ENCODE measurements around the gene SMCO3. TPM values are rescaled to one million over a fixed set of nuclear protein-coding genes. Genes with fewer than 3 reads are reported as not detected.
A peak's percentile ranks its signal among the peaks of the same experiment; 100 is the strongest.

SMCO3 gene
- total RNA-seq, 6 donors from 2014 or later: 0.33 to 3.1 (median 1.1) TPM

DNA sequence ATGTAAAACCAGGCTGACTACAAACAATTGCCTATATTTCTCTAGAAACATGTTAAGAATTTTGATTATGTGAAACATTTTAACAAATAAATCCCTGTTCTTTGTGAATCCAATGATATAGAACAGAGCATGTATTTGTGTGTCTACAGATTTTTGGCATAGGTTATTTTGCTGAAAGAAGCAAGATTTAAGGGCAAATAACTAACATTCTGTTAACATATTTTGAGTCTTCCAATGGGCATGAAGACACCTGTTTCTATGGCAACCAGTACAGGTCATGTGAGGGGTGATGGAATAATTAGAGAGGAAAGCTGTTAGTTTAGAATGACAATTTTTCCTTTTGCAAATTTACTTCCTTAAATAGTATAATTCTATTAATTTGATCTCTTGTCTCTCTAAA, 20.5 kb upstream of the SMCO3 start:
- Histone ChIP-seq H3K4me1 (peaks cover 0 to 10% (median 6%) of the 10 kb centered on the region in 4 donors), H3K4me3 (no peak overlapping the region), H3K27me3 (no peaks in the 10 kb centered on the region), H3K9me3 (no peaks in the 10 kb centered on the region), H3K36me3 (no peaks in the 10 kb centered on the region), H3K27ac (no peak overlapping the region)
- ATAC-seq (ENCODE audit: low FRiP score in 2 of 2) (no peak), DNase-seq (no peak)
- TF ChIP-seq EP300 (IDR thresholded peaks at IDR 0.05) (no peak), POLR2A (IDR thresholded peaks at IDR 0.05) (no peak), POLR2AphosphoS5 (IDR thresholded peaks at IDR 0.05) (no peak)
- TF ChIP-seq, protein P1, sequence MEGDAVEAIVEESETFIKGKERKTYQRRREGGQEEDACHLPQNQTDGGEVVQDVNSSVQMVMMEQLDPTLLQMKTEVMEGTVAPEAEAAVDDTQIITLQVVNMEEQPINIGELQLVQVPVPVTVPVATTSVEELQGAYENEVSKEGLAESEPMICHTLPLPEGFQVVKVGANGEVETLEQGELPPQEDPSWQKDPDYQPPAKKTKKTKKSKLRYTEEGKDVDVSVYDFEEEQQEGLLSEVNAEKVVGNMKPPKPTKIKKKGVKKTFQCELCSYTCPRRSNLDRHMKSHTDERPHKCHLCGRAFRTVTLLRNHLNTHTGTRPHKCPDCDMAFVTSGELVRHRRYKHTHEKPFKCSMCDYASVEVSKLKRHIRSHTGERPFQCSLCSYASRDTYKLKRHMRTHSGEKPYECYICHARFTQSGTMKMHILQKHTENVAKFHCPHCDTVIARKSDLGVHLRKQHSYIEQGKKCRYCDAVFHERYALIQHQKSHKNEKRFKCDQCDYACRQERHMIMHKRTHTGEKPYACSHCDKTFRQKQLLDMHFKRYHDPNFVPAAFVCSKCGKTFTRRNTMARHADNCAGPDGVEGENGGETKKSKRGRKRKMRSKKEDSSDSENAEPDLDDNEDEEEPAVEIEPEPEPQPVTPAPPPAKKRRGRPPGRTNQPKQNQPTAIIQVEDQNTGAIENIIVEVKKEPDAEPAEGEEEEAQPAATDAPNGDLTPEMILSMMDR (IDR thresholded peaks at IDR 0.05): no peak

DNA sequence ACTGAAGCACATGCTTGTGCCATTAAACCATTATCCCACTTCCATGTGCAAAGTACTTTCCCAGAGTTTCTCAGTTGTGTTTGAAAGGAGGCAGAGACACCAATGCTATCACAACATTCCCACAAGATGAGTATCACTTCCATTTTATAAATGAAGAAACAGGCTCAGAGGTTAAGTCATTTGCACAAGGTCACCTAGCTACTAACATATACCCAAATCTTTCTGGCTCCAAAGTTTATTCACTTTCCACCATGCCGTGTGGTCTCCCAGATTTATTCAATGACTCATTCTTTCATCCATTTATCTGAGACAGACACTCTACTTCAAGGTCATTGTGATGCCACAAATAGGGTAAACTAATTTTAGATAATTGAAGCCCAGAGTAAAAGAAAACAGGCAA, 20.0 kb upstream of the SMCO3 start:
- WGBS, 2 donors: 54 to 67% methylated on average over 1 of the region's 1 CpG

DNA sequence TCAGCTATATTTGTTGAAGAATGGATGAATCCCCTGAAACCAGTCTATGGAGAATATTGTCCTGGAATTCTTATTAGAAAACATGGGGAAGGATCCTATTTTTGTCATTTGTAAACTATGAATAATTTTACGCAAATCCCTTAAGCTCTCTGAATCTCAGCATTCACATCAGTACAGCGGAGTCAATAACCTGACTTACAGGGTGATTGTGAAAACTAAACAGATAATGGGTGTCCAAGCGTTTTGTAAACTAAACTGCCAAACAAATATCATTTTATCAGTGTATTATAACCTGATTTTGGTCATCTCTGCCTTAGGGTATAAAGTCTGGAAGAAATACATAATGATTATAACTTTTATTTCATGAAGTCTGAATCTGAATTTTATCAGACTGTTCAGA, 19.4 kb upstream of the SMCO3 start:
- H3K36me3 ChIP-seq: no peaks in the 10 kb centered on the region
- H3K4me1 ChIP-seq: peaks cover 0 to 10% (median 6%) of the 10 kb centered on the region in 4 donors
- no peak for ATAC-seq (ENCODE audit: low FRiP score in 2 of 2)
- TF ChIP-seq, protein P1 (IDR thresholded peaks at IDR 0.05): no peak
- TF ChIP-seq EP300 (IDR thresholded peaks at IDR 0.05) (no peak), POLR2AphosphoS5 (IDR thresholded peaks at IDR 0.05) (no peak), POLR2A (IDR thresholded peaks at IDR 0.05) (no peak)
- WGBS, 2 donors: 85% methylated on average over 3 of the region's 3 CpGs
- no peaks in the 10 kb centered on the region for H3K27me3 ChIP-seq
- H3K27ac ChIP-seq: no peak overlapping the region
- no peak for DNase-seq
- H3K4me3 ChIP-seq: no peak overlapping the region
- H3K9me3 ChIP-seq: no peaks in the 10 kb centered on the region

More for the DNA sequence above, 20.0 kb upstream of the SMCO3 start:
- TF ChIP-seq, protein P1 (IDR thresholded peaks at IDR 0.05): no peak
- TF ChIP-seq EP300 (IDR thresholded peaks at IDR 0.05) (no peak), POLR2AphosphoS5 (IDR thresholded peaks at IDR 0.05) (no peak), POLR2A (IDR thresholded peaks at IDR 0.05) (no peak)
- DNase-seq: no peak
- H3K27ac ChIP-seq: no peak overlapping the region
- peaks cover 0 to 10% (median 6%) of the 10 kb centered on the region in 4 donors for H3K4me1 ChIP-seq
- ATAC-seq (ENCODE audit: low FRiP score in 2 of 2): no peak
- no peaks in the 10 kb centered on the region for H3K9me3 ChIP-seq
- H3K36me3 ChIP-seq: no peaks in the 10 kb centered on the region
- no peak overlapping the region for H3K4me3 ChIP-seq
- no peaks in the 10 kb centered on the region for H3K27me3 ChIP-seq

DNA sequence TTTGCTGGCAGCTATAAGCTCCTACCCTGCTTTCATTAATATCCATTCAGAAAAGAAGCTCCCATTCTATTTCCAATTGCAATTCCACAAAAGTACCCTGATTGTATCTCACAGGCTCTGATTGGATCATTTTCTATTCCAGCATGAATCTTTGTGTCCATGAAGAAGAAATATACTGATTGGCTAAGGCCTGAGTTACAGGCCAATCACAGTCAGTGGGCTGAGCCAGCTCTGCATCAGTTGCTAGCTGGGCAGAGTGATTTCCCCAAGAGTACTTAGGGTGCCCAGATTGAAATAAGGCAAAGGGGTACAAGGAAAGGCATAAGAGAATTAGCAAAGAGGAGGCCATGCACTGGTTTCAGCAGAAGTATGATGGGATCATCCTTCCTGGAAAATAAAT, 14.9 kb upstream of the SMCO3 start:
- no peak for DNase-seq
- Histone ChIP-seq H3K4me3 (no peak overlapping the region), H3K27ac (no peak overlapping the region), H3K4me1 (no peaks in the 10 kb centered on the region), H3K9me3 (no peaks in the 10 kb centered on the region), H3K36me3 (no peaks in the 10 kb centered on the region), H3K27me3 (no peaks in the 10 kb centered on the region)
- ATAC-seq (ENCODE audit: low FRiP score in 2 of 2): no peak
- TF ChIP-seq, protein P1 (IDR thresholded peaks at IDR 0.05): no peak
- TF ChIP-seq POLR2AphosphoS5 (IDR thresholded peaks at IDR 0.05) (no peak), POLR2A (IDR thresholded peaks at IDR 0.05) (no peak), EP300 (IDR thresholded peaks at IDR 0.05) (no peak)

DNA sequence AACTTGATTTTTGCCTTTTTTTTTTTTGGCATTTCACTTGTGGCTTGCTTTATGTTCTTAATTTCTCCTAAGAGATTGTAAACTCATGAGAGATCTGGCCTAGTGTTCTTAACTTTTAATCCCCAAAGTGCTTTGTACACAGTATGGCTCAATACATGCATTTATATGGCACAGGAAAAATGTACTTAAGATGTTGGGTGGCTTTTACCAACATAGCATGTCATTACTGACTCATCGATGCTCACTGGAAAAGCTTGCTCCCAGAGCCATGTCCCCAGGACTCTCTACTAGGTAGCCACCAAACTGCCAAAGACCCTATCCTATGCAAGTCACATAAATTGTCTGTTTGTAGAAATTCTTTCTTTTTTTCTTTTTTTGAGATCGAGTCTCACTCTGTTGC, 13.1 kb upstream of the SMCO3 start:
- H3K4me1 ChIP-seq: no peaks in the 10 kb centered on the region
- 91 to 94% methylated on average over 2 of the region's 2 CpGs for WGBS, 2 donors
- no peaks in the 10 kb centered on the region for H3K36me3 ChIP-seq
- H3K27ac ChIP-seq: peak overlapping the region in 1 of 4 donors; percentile 61
- H3K9me3 ChIP-seq: no peaks in the 10 kb centered on the region
- no peak overlapping the region for H3K4me3 ChIP-seq
- DNase-seq: no peak
- no peak for TF ChIP-seq POLR2A (IDR thresholded peaks at IDR 0.05)
- TF ChIP-seq EP300 (IDR thresholded peaks at IDR 0.05): no peak
- TF ChIP-seq POLR2AphosphoS5 (IDR thresholded peaks at IDR 0.05): no peak
- TF ChIP-seq, protein P1 (IDR thresholded peaks at IDR 0.05): no peak
- no peak for ATAC-seq (ENCODE audit: low FRiP score in 2 of 2)
- no peaks in the 10 kb centered on the region for H3K27me3 ChIP-seq

Data from upper lobe of left lung (tissue), 6 donors.